IgD-negative memory B cell (primary cell): Measurements from ENCODE around the gene PHGDH. TPM values are rescaled to one million over a fixed set of nuclear protein-coding genes. Genes with fewer than 3 reads are reported as not detected.
"Not testable (repeated sequence)": the region's sequence is repeated elsewhere in the genome, so short reads cannot be mapped to it uniquely, and the experiment has no call there.

Source experiments
- H3K27ac Mint-ChIP-seq, 3 donors: one replicate each; pipeline ENCODE4 v1.8.0; 2020 to 2022; ENCODE audit warnings: mild to moderate bottlenecking in 3 of 3, mixed read lengths in 3 of 3, moderate library complexity in 1 of 3
- H3K27me3 Mint-ChIP-seq: one replicate; pipeline ENCODE4 v1.8.0; 2021; ENCODE audit warnings: mixed read lengths
- H3K36me3 Mint-ChIP-seq: one replicate; pipeline ENCODE4 v1.8.0; 2020; ENCODE audit warnings: mild to moderate bottlenecking, mixed read lengths
- H3K4me1 Mint-ChIP-seq, 3 donors: one replicate each; pipeline ENCODE4 v1.8.0; 2020 to 2022; ENCODE audit warnings: mixed read lengths in 3 of 3, mild to moderate bottlenecking in 1 of 3
- H3K4me3 Mint-ChIP-seq, 4 donors: one replicate each; pipeline ENCODE4 v1.8.0; 2020 to 2022; ENCODE audit warnings: mild to moderate bottlenecking in 4 of 4, mixed read lengths in 4 of 4, moderate library complexity in 3 of 4
- H3K9me3 Mint-ChIP-seq, 3 donors: one replicate each; pipeline ENCODE4 v1.8.0; 2020 to 2021; ENCODE audit warnings: mixed read lengths in 3 of 3, mild to moderate bottlenecking in 1 of 3
- polyA plus RNA-seq: library from polyadenylated mRNA; unstranded; fragments of 300-500 nt; fragmentation: Illumina TruSeq; gene quantifications from one replicate; pipeline ENCODE4 v1.2.3, GENCODE V29; 2021

Gene PHGDH
- polyA plus RNA-seq, 1 donor from 2014 or later: 14.6 TPM

- H3K4me1 Mint-ChIP-seq: no peaks in the 10 kb centered on the region
- H3K27ac Mint-ChIP-seq: no peak overlapping the region
- H3K27me3 Mint-ChIP-seq: peaks cover 8% of the 10 kb centered on the region
- no peak overlapping the region for H3K4me3 Mint-ChIP-seq
- peaks cover 2% of the 10 kb centered on the region for H3K36me3 Mint-ChIP-seq
- no peaks in the 10 kb centered on the region for H3K9me3 Mint-ChIP-seq
Observed at GRCh38 chr1:119778359-119778758, 66.6 kb downstream of the PHGDH start.

DNA sequence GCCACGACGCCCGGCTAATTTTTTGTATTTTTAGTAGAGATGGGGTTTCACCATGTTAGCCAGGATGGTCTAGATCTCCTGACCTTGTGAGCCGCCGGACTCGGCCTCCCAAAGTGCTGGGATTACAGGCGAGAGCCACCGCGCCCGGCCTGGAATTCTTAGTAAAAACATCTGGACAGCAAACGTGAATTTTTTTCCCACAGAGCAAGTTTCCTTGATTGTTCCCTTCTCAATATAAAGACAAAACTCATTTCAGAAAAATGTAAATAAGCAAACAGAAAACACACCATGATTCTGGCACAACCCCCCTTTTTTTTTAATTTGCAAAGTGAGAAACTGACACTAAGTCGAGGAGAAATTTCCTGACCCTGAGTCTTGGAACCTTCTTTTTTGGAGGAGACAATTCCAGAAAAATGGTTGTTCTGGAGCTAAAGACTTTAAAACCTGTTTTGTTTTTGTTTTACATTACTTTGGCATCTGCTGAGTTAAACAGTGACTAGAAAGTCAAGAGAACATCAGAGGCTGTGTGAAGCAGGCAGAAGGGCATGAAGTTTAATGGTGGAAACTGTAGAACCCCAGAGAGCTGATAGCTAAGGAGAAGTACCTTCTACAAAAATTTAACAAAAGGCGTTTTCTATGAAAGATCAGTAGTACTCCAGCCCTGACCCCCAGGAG is 67.3 kb downstream of the PHGDH start:
- Mint-ChIP-seq H3K27me3 (peaks cover 5% of the 10 kb centered on the region), H3K4me3 (no peak overlapping the region), H3K36me3 (peaks cover 2% of the 10 kb centered on the region), H3K27ac (no peak overlapping the region), H3K9me3 (no peaks in the 10 kb centered on the region), H3K4me1 (no peaks in the 10 kb centered on the region)

DNA sequence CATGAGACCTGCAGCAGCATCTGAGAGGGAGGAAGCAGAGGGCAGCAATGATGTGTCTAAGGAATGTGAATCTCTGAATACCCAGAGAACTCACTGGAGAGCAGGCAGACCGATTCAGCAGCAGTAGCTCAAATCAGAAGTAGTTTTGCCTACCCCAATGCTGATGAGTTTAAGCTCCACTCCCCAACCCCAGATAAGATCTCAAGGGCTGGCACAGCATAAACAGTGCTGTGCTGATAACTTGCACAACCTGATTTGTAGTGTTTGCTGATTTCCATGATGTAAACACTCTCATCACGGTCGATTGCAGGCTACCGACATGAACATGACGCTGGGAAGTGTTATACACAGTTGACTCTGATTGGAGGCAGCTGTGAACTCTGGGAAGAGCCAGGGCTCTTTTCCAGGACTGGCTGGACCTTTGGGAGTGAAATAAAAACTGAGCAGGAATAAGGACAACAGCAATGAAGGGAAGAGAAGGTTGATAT is 68.2 kb downstream of the PHGDH start:
- Mint-ChIP-seq H3K36me3 (peaks cover 2% of the 10 kb centered on the region), H3K4me3 (no peak overlapping the region), H3K9me3 (no peaks in the 10 kb centered on the region), H3K27me3 (peaks cover 5% of the 10 kb centered on the region), H3K27ac (no peak overlapping the region), H3K4me1 (no peaks in the 10 kb centered on the region)

GRCh38 chr1:119781434-119782210 is 69.9 kb downstream of the PHGDH start:
- no peak overlapping the region for H3K4me3 Mint-ChIP-seq
- peaks cover 2% of the 10 kb centered on the region for H3K36me3 Mint-ChIP-seq
- H3K9me3 Mint-ChIP-seq: no peaks in the 10 kb centered on the region
- peaks cover 8% of the 10 kb centered on the region for H3K27me3 Mint-ChIP-seq
- H3K4me1 Mint-ChIP-seq: no peaks in the 10 kb centered on the region
- no peak overlapping the region for H3K27ac Mint-ChIP-seq

- Mint-ChIP-seq H3K27ac (no peak overlapping the region), H3K36me3 (peaks cover 2% of the 10 kb centered on the region), H3K4me1 (no peaks in the 10 kb centered on the region), H3K9me3 (no peaks in the 10 kb centered on the region), H3K27me3 (peaks cover 8% of the 10 kb centered on the region), H3K4me3 (no peak overlapping the region)
Observed at GRCh38 chr1:119782631-119783325, 71.0 kb downstream of the PHGDH start.

GRCh38 chr1:119783354-119784185 is 71.8 kb downstream of the PHGDH start:
- H3K36me3 Mint-ChIP-seq: peaks cover 2% of the 10 kb centered on the region
- H3K27ac Mint-ChIP-seq: no peak overlapping the region
- no peak overlapping the region for H3K4me3 Mint-ChIP-seq
- peaks cover 8% of the 10 kb centered on the region for H3K27me3 Mint-ChIP-seq
- no peaks in the 10 kb centered on the region for H3K9me3 Mint-ChIP-seq
- H3K4me1 Mint-ChIP-seq: no peaks in the 10 kb centered on the region

DNA sequence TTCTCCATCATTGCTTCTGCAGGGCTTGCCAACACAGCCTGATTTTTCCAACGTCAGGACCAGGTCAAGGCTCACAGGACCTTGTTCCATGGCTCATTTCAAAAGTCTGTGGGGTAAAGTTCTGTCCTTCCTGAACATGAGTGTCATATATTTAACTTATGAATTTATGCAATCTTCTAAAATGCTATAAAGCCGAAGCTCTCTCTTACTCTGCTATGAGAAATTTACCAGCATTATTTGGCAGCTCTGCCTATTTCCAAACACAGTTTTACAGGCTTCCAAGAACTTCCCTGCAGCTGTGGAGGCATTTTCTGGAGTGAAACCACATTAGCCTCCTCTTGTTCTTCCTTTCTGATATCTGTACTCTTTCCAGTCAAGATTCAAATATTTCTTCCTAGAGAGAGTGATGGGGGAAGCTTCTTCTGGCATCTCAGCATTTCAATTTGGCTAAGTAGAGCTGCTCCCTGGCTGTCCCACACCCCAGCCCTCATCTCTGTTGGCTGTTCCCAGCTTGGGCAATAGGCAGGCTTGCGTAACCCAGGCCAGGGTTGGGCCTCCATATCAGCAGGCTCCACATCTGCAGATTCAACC is 72.6 kb downstream of the PHGDH start:
- Mint-ChIP-seq H3K4me1 (no peaks in the 10 kb centered on the region), H3K9me3 (no peaks in the 10 kb centered on the region), H3K4me3 (no peak overlapping the region), H3K27me3 (peaks cover 10% of the 10 kb centered on the region), H3K27ac (no peak overlapping the region), H3K36me3 (peaks cover 2% of the 10 kb centered on the region)

- not testable (repeated sequence) for H3K4me1 Mint-ChIP-seq, H3K36me3 Mint-ChIP-seq, H3K27ac Mint-ChIP-seq, H3K4me3 Mint-ChIP-seq, H3K9me3 Mint-ChIP-seq
- H3K27me3 Mint-ChIP-seq: peaks cover 15% of the 10 kb centered on the region
Observed at GRCh38 chr1:119786046-119786445, 74.3 kb downstream of the PHGDH start.

DNA sequence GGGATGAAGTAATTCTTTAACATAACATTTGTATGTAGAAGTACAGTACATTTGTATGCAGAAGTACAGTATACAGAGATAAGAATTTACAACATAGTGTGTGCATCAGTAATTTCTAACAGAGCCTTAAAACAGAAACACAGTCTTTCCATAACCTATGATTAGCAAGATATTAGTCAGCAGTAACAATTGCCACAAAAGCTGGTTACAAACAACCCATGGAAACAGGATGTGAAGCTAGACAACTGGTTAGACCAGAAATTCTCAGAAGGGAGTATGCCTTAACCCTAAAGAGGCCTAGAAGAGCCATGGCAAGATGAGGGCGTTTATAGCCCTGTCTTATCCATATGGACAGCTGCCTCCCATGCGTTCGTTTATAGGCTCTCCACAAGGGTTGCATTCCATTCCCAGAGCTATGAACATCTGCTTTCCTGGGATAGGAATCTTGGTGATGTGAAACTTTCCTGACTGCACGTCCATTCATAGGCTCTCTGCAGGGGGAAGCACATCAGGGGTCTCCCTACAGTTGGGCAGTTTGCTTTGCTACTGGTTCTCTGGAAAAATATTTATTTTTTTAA is 74.8 kb downstream of the PHGDH start:
- not testable (repeated sequence) for H3K4me1 Mint-ChIP-seq, H3K27ac Mint-ChIP-seq, H3K36me3 Mint-ChIP-seq, H3K9me3 Mint-ChIP-seq, H3K4me3 Mint-ChIP-seq
- H3K27me3 Mint-ChIP-seq: peaks cover 15% of the 10 kb centered on the region

DNA sequence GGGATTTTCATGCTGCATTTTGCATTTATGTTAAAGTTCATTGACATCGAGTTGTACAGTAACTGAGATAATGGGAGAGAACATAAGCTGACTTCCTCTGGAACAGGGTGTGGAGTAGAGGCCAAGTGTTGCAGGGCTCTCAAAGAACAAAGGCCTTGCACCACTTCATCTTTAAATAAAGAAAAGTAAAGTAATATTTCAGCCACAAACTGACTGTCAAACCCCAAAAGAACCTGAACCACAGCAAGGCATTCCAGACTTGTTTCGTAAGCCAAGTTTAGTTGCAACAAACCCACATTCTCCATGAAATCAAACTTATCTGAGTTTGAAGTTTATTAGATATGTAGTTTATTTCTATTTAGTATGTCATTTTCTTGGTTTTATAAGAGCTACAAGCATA is 76.0 kb downstream of the PHGDH start:
- Mint-ChIP-seq H3K27me3 (peaks cover 15% of the 10 kb centered on the region), H3K4me1 (no peaks in the 10 kb centered on the region), H3K27ac (no peak overlapping the region), H3K36me3 (no peaks in the 10 kb centered on the region), H3K9me3 (peaks cover 0 to 2% (median 0%) of the 10 kb centered on the region in 3 donors), H3K4me3 (no peak overlapping the region)

- no peak overlapping the region for H3K27ac Mint-ChIP-seq
- H3K4me1 Mint-ChIP-seq: no peaks in the 10 kb centered on the region
- H3K36me3 Mint-ChIP-seq: no peaks in the 10 kb centered on the region
- peaks cover 0 to 2% (median 0%) of the 10 kb centered on the region in 3 donors for H3K9me3 Mint-ChIP-seq
- no peak overlapping the region for H3K4me3 Mint-ChIP-seq
- peaks cover 19% of the 10 kb centered on the region for H3K27me3 Mint-ChIP-seq
Observed at GRCh38 chr1:119790451-119791198, 78.9 kb downstream of the PHGDH start.

DNA sequence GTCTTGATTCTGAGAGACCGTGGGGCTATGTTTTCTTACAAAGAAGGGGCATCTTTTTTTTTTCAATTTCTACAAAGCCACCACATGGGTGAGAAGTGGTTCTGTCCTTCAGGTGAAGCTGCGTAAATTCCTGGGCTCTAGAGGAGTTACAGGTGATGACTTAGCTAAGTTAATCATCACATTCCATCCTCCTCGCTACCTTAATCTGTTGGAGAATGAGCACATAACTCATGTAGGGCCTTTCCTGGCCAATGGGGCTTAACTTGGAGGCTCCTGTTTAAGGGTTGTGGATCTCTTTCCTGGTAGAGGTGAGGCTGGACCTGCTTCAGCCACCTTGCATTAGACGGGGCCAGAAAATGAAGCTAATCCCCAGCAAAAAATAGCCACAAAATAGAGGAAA is 79.6 kb downstream of the PHGDH start:
- Mint-ChIP-seq H3K27me3 (peaks cover 17% of the 10 kb centered on the region), H3K9me3 (peaks cover 0 to 2% (median 0%) of the 10 kb centered on the region in 3 donors), H3K4me3 (no peak overlapping the region), H3K27ac (no peak overlapping the region), H3K36me3 (no peaks in the 10 kb centered on the region), H3K4me1 (no peaks in the 10 kb centered on the region)
